Effector CD4-positive, alpha-beta T cell (primary cell): ENCODE data around the gene DNAH17.
A peak's percentile ranks its signal among the peaks of the same experiment; 100 is the strongest.

Source experiments
- DNase-seq: peaks from one replicate; pipeline ENCODE4 v3.0.0-alpha.2; 2020
- total RNA-seq: gene quantifications from one replicate; lab custom pipeline; 2026; lab: John Stamatoyannopoulos, UW

Gene DNAH17
- 2.1 reads per million, percentile 4 among the genes with 10 or more reads in this experiment for total RNA-seq

DNA sequence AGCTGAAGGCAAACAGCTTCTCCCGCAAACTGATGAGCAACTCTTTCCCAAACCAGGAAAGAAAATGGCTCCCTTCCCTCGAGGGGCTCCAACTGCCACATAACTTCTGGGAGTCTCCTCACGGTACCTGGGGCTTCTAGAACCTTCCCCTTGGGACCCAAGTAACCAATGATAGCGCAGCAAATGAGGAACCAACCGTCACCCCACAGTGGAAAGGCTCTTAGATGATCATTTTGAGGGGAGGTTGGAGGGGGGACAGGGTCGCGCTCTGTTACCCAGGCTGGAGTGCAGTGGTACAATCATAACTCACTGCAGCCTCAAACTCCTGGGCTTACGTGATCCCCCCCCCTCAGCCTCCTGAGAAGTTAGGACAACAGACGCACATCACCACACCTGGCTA lies at the start of gene DNAH17:
DNAH17 (minus strand) TSS at position 101 of the 400 bp plus-strand sequence. CDS start 2,339 bp downstream, outside the sequence.
- DNase-seq: no peak

GRCh38 chr17:78624324-78625151 lies 47.3 kb upstream of the DNAH17 start:
- DNase-seq: no peak

- no peak for DNase-seq
Observed at GRCh38 chr17:78623541-78623940, 46.3 kb upstream of the DNAH17 start.

DNA sequence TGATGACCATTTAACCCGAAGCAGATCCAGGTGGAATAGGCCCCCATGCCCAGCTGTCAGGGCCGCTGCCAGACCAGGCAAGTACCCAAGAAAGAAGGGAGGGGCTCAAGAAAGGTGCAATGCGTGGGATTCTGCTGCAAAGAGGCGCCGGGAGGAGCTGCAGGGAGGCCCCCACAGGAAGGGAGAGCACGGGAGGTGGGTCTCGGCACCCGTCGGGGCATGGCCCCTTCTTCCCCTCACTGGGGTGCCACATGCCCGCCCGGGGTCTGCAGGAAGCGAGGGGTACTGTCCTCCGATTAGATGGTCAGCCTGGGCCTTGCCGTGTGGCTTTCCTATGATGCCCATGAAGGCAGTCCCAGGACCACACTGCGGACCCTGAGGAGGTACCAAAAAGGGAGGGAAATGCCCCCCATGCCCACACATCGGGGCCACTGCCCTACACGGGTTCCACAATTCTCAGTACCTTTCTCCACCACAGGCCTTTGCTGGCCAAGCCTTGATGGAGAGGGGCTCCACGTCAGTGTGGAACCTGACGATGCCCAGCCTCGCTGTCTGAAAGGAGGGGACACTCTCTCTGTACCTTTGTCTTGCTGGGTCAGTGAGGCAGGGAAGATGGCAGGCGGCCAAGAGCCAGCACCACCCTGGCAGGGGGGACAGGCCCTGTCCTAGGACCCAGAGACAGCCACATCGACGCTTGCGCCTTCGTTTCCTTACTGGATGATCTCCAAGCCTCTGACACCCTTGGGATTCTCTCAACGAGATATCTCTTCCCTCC lies 45.5 kb upstream of the DNAH17 start:
- no peak for DNase-seq

DNA sequence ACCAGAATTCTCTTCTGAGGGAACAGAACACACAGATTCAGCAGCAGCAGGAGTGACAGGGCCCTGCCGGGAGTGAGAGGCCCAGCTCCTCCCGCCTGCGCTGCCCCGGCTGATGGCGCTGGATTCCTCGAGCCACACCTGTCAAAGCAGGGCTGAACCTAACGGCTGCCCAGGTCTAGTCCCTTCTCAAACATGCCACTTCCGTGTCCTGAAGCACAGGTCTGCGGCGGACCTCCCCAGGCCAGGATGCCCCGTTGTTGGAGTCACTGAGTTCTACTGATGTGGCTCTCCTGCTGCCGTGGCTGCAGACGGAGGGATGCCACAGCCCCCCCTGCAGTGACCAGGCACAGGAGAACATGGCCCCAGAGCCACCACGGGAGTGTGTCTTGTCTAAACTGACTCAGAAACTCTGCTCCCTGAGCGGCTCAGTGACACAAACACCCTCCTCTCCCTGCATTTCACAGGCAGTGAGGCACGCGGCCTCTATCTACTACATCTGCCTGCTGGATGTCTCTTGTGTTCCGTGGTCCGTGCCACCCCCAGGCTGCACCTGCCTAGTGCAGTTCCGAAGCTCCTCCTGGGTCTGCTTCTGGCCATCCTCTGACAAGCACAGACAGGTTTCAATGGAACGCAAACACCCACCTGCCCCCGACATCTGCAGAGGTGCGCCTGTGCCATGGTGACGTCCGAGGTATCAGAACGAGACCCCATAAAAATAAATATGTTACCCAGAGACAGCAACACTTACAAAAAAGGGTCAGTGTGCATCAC lies 44.7 kb upstream of the DNAH17 start:
- no peak for DNase-seq

DNA sequence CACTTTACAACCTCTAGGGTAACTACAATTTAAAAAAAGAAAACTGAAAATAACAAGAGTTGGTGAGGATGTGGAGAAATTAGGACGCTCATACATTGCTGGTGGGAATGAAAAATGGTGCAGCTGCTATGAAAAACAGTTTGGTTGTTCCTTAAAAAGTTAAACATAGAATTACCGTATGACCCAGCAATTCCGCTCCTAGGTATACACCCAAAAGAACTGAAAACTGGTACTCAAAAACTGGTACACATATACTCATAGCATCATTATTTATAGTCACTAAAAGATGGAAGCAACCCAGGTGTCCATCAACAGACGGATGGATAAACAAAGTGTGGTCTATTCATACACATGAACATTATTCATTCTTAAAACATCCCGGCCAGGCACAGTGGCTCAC lies 42.9 kb upstream of the DNAH17 start:
- no peak for DNase-seq

- DNase-seq: no peak
Observed at GRCh38 chr17:78619334-78619733, 42.1 kb upstream of the DNAH17 start.

GRCh38 chr17:78618264-78619066 lies 41.3 kb upstream of the DNAH17 start:
- DNase-seq: no peak

DNA sequence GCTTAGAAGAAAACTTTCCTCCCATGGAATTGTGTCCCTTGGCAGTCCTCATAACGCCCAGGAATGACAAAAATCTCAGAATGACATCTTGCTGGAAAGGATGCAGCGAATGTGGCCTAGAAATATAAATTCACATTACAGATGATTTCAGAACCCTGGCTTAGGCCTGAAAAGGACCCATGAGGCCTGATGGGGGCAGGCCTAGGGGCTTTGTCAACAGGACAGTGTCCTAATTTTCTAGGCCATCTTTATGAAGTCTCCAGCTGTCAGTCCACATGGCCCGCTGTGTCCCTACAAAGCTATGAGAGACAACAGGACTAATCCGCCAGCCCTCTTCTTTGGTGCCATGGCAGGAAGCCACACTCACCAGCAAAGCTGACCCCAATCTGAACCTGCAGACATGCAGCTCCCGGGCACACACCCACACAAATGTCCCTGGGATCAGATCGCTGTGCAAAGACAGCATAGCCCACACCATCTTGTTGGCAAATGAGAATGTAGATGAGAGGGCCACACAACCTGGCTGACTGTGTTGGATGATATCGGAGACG lies 40.4 kb upstream of the DNAH17 start:
- DNase-seq: no peak

GRCh38 chr17:78616946-78617345 lies 39.8 kb upstream of the DNAH17 start:
- DNase-seq: no peak

DNA sequence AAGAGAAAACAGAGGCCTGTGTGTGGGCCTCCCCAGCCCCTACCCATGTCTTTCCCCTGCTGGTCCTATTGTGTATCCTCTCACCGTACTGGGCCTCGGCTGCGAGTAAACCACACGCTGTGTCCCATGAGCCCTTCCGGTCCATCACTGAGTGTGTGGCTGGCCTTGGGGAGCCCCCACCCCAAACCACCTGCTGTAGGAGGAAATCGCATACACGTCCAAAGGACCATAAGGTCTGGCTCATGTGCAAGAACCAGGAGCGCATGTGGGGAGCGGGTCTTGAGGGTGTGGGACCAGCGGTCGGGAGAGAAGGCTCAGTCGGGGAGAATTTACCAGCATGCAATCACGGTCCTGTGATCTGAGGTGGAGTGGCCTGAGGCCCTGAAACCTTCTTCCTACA lies 38.4 kb upstream of the DNAH17 start:
- DNase-seq: no peak

GRCh38 chr17:78613416-78613815 lies 36.2 kb upstream of the DNAH17 start:
- DNase-seq: no peak

DNA sequence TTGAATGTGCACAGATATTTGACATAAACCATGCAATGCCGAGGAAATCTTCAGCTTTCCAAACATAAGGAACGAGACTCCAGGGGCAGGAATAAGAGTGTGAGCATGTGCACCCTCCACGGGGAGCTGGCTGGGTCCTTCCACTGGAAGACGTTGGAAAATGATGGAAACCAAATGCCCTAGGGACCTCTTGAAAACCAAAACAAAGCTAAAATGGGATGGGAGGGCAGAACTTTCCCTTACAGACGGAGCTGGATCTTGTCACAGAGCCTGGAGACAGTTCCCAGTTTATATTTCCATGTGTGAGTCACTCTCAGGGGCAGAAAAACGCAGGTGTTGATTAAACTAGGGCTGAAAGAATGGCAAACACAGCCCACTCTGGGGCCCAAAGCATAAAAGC lies 34.4 kb upstream of the DNAH17 start:
- no peak for DNase-seq

- no peak for DNase-seq
Observed at GRCh38 chr17:78610951-78611511, 33.8 kb upstream of the DNAH17 start.

DNA sequence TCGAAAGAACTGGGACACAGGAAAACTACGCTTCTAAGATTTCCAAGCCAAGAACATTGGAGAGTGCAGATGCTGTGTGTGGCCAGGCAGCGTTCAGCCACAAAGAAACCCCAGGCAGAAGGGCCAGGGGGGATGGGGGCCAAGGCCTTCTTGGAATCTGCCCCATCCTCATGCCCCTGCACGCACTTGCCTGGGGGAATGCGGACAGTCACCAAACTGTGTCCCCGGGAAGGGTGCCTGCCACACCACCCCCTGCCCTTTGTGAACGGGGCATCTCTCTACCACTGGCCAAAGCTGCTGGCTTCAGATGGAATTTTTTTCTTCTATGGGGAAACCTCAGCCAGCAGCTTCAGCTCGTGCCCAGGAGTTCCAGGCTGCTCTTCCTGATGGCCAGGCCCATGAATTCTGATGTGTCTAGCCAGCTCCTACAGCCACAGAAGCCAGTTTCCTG lies 32.0 kb upstream of the DNAH17 start:
- DNase-seq: no peak

- no peak for DNase-seq
Observed at GRCh38 chr17:78608804-78609186, 31.6 kb upstream of the DNAH17 start.

GRCh38 chr17:78608122-78608803 lies 31.1 kb upstream of the DNAH17 start:
- no peak for DNase-seq

GRCh38 chr17:78607038-78607437 lies 29.8 kb upstream of the DNAH17 start:
- DNase-seq: no peak

GRCh38 chr17:78605886-78606285 lies 28.7 kb upstream of the DNAH17 start:
- no peak for DNase-seq

GRCh38 chr17:78605429-78605828 lies 28.2 kb upstream of the DNAH17 start:
- no peak for DNase-seq

GRCh38 chr17:78602246-78602645 lies 25.1 kb upstream of the DNAH17 start:
- no peak for DNase-seq
